Upper lobe of right lung (tissue), 1 donor: ENCODE results near the gene NUDT21. TPM values are rescaled to one million over a fixed set of nuclear protein-coding genes. Genes with fewer than 3 reads are reported as not detected.
"Not testable (repeated sequence)": the region's sequence is repeated elsewhere in the genome, so short reads cannot be mapped to it uniquely, and the experiment has no call there.

Experiments
- ATAC-seq: fragments of 200-7000 bp; cut with Tn5 transposase; one replicate; pipeline ENCODE4 v1.9.1; 2020; ENCODE audit warnings: mild to moderate bottlenecking, moderate library complexity
- DNase-seq: peaks from one replicate; pipeline ENCODE4 v3.0.0-alpha.2; 2020
- H3K27ac ChIP-seq: fragments of 200-600 bp; one replicate; pipeline ENCODE4 v1.8.0; 2022
- H3K27me3 ChIP-seq: fragments of 200-600 bp; one replicate; pipeline ENCODE4 v1.8.0; 2022; ENCODE audit warnings: mild to moderate bottlenecking
- H3K36me3 ChIP-seq: fragments of 200-600 bp; one replicate; pipeline ENCODE4 v1.8.0; 2022
- H3K4me1 ChIP-seq: fragments of 200-600 bp; one replicate; pipeline ENCODE4 v1.8.0; 2022
- H3K4me3 ChIP-seq: fragments of 200-600 bp; one replicate; pipeline ENCODE4 v1.8.0; 2022; ENCODE audit warnings: mild to moderate bottlenecking
- H3K9me3 ChIP-seq: fragments of 200-600 bp; one replicate; pipeline ENCODE4 v1.8.0; 2022
- intact Hi-C: fragments of 100-400 bp; cut with DNase I; formaldehyde crosslinking; loops from one replicate; pipeline ENCODE4 v1.11.0; 2022
- total RNA-seq: library from RNA; stranded (reverse); fragmentation: NEBNext Ultra II Directional; extraction: Animal tissue kit (Norgen Biotek cat#: 25700); gene quantifications from one replicate; pipeline ENCODE4 v1.2.1, GENCODE V29; 2021
- TF ChIP-seq, protein P1 (sequence below): fragments of 200-600 bp; IDR thresholded peaks from one replicate; pipeline ENCODE4 v1.8.0; 2022; ENCODE audit warnings: antibody characterized with exemption
- donor health status: DM: no; HTN: yes; CAD: no; lungs with severe emphysema.

The NUDT21 gene
- total RNA-seq, 1 donor from 2014 or later = 77.2 TPM

DNA sequence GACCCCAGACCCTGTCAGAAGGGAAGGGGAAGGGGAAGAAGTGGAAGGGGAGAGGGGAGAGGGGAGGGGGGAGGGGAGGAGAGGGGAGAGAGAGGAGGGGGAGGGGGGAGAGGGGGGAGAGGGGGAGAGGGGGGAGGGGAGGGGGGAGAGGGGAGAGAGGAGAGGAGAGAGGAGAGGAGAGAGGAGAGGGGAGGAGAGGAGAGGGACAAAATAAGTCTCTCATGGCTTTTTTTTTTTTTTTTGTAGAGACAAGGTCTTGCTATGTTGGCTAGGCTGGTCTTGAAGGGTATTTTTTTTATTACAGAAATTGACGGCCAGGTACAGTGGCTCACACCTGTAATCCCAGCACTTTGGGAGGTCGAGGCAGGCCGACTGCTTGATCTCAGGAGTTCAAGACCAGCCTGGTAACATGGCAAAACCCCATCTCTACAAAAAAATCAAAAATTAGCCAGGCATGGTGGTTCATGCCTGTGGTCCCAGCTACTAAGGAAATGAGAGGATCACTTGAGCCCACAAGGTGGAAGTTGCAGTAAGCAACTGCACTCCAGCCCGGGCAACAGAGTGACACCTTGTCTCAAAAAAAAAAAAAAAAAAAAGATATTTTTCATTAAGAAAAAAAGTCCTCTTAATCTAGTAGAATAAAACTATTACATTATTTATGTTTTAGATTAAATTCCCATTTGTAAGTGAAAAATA is 45.0 kb downstream of the NUDT21 start:
- no peak for ATAC-seq
- Histone ChIP-seq H3K27me3 (no peaks in the 10 kb centered on the region), H3K4me3 (no peak overlapping the region), H3K4me1 (no peaks in the 10 kb centered on the region), H3K27ac (no peak overlapping the region), H3K9me3 (no peaks in the 10 kb centered on the region), H3K36me3 (peaks cover 74% of the 10 kb centered on the region)
- intact Hi-C loops = no loop called here
- TF ChIP-seq, protein P1, sequence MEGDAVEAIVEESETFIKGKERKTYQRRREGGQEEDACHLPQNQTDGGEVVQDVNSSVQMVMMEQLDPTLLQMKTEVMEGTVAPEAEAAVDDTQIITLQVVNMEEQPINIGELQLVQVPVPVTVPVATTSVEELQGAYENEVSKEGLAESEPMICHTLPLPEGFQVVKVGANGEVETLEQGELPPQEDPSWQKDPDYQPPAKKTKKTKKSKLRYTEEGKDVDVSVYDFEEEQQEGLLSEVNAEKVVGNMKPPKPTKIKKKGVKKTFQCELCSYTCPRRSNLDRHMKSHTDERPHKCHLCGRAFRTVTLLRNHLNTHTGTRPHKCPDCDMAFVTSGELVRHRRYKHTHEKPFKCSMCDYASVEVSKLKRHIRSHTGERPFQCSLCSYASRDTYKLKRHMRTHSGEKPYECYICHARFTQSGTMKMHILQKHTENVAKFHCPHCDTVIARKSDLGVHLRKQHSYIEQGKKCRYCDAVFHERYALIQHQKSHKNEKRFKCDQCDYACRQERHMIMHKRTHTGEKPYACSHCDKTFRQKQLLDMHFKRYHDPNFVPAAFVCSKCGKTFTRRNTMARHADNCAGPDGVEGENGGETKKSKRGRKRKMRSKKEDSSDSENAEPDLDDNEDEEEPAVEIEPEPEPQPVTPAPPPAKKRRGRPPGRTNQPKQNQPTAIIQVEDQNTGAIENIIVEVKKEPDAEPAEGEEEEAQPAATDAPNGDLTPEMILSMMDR = no peak
- DNase-seq = no peak

DNA sequence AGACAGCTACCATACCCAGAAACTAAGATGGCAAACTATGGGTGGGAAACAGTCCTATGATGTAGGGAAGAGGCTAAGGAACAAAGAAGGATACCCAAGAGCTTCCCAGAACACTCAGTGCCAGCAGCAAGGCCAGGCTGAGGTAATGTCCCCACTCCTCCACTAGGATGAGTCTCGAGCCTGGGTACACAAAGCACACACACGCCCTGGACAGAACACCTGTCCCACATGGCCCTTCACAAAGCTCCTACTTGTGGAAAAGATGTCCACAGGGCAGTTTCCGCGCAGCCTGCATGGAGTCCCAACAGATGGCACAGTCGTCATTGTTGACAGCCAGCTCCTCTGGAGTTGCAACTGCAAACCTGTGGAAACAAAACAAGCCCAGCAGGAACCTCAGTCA is 49.6 kb downstream of the NUDT21 start:
- intact Hi-C loops = no loop called here
- no peak overlapping the region for H3K4me3 ChIP-seq
- no peaks in the 10 kb centered on the region for H3K9me3 ChIP-seq
- no peaks in the 10 kb centered on the region for H3K27me3 ChIP-seq
- TF ChIP-seq, protein P1 = peak; percentile 14
- ATAC-seq = peak; percentile 66
- no peaks in the 10 kb centered on the region for H3K4me1 ChIP-seq
- H3K36me3 ChIP-seq = peaks cover 67% of the 10 kb centered on the region
- DNase-seq = no peak
- H3K27ac ChIP-seq = no peak overlapping the region

DNA sequence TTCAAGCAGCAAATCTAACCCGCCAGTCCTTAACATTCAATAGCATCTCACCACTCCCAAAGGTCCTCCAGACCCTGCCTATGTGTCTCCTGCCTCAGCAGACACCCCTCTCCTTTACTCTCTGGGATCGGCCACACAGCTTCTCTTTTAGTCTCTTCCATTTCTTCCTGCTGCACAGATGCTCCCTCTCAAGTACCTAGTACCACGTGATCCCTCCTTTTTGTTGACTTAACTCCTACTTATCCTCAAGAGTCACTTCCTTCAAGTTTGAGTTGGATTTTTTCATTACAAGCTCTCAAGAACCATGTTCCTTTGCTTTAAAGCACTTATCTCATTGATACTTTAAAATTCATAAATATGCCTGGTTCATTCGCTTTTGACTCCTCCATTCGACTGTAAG is 50.7 kb downstream of the NUDT21 start:
- Histone ChIP-seq H3K4me3 (no peak overlapping the region), H3K36me3 (peaks cover 64% of the 10 kb centered on the region), H3K9me3 (no peaks in the 10 kb centered on the region), H3K27me3 (no peaks in the 10 kb centered on the region), H3K4me1 (no peaks in the 10 kb centered on the region), H3K27ac (no peak overlapping the region)
- DNase-seq (no peak), ATAC-seq (peak; percentile 76)
- TF ChIP-seq, protein P1 = no peak
- intact Hi-C loops = no loop called here

DNA sequence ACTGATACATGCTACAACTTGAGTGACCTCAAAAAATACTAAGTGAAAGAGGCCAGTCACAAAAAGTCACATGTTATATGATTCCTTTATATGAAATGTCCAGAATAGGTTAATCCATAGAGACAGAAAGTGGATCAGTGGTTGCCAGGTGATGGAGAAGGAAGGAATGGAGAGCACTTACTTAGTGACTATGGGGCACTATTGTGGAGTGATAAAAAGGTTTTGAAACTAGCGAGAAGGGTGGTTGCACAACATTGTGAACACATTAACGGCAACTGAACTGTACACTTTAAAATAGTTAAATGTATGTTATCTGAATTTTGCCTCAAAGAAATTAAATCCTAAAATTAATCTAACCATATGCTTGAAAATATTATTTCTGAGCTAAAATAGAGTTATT is 51.6 kb downstream of the NUDT21 start:
- no peaks in the 10 kb centered on the region for H3K27me3 ChIP-seq
- no peak overlapping the region for H3K27ac ChIP-seq
- no peak overlapping the region for H3K4me3 ChIP-seq
- DNase-seq = no peak
- peak; percentile 37 for ATAC-seq
- no peaks in the 10 kb centered on the region for H3K9me3 ChIP-seq
- TF ChIP-seq, protein P1 = no peak
- intact Hi-C loops = no loop called here
- peaks cover 54% of the 10 kb centered on the region for H3K36me3 ChIP-seq
- no peaks in the 10 kb centered on the region for H3K4me1 ChIP-seq

DNA sequence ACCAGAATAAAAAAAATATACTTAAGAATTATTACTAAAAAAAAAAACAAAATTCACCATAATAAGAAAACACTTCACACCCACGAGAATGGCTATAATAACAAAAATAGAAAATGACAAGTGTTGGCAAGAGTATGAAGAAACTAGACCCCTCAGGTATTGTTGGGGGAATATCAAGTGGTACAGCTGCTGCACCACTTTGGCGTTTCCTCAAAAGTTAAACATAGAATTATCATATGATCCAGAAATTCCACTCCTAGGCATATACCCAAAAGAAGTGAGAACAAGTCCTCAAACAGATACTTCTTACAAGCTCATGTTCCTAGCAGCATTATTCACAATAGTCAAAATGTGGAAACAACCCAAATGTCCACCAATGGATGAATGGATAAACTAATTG is 52.1 kb downstream of the NUDT21 start:
- intact Hi-C loops = no loop called here
- H3K4me1 ChIP-seq = no peaks in the 10 kb centered on the region
- DNase-seq (no peak), ATAC-seq (no peak)
- H3K27ac ChIP-seq = no peak overlapping the region
- no peaks in the 10 kb centered on the region for H3K27me3 ChIP-seq
- H3K36me3 ChIP-seq = peaks cover 50% of the 10 kb centered on the region
- no peak overlapping the region for H3K4me3 ChIP-seq
- TF ChIP-seq, protein P1 = no peak
- no peaks in the 10 kb centered on the region for H3K9me3 ChIP-seq

DNA sequence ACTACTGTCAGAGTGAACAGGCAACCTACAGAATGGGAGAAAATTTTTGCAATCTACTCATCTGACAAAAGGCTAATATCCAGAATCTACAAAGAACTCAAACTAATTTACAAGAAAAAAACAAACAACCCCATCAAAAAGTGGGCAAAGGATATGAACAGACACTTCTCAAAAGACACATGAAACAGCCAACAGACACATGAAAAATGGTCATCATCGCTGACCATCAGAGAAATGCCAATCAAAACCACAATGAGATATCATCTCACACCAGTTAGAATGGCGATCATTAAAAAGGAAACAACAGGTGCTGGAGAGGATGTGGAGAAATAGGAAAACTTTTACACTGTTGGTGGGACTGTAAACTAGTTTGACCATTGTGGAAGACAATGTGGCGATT is 54.4 kb downstream of the NUDT21 start:
- H3K27ac ChIP-seq, H3K9me3 ChIP-seq, H3K4me1 ChIP-seq, H3K27me3 ChIP-seq, ATAC-seq, H3K4me3 ChIP-seq, DNase-seq, intact Hi-C loops: not testable (repeated sequence)
- peaks cover 41% of the 10 kb centered on the region for H3K36me3 ChIP-seq
